Stimulated activated naive CD8-positive, alpha-beta T cell treated with anti-CD3 and anti-CD28 coated beads, Interleukin-15, Interleukin-2, amounts not matched to agents 100 U/mL and 50 U/mL, for 24 hours (primary cell): Measurements from ENCODE around the gene SKP2.
A peak's percentile ranks its signal among the peaks of the same experiment; 100 is the strongest.
"Not testable (repeated sequence)": the region's sequence is repeated elsewhere in the genome, so short reads cannot be mapped to it uniquely, and the experiment has no call there.

Experiments
- ATAC-seq: fragments of 150-1000 bp; cut with Tn5 transposase; one replicate; pipeline ENCODE4 v1.10.0; 2021
- DNase-seq: peaks from one replicate; pipeline ENCODE4 v3.0.0; 2021

Gene SKP2

DNA sequence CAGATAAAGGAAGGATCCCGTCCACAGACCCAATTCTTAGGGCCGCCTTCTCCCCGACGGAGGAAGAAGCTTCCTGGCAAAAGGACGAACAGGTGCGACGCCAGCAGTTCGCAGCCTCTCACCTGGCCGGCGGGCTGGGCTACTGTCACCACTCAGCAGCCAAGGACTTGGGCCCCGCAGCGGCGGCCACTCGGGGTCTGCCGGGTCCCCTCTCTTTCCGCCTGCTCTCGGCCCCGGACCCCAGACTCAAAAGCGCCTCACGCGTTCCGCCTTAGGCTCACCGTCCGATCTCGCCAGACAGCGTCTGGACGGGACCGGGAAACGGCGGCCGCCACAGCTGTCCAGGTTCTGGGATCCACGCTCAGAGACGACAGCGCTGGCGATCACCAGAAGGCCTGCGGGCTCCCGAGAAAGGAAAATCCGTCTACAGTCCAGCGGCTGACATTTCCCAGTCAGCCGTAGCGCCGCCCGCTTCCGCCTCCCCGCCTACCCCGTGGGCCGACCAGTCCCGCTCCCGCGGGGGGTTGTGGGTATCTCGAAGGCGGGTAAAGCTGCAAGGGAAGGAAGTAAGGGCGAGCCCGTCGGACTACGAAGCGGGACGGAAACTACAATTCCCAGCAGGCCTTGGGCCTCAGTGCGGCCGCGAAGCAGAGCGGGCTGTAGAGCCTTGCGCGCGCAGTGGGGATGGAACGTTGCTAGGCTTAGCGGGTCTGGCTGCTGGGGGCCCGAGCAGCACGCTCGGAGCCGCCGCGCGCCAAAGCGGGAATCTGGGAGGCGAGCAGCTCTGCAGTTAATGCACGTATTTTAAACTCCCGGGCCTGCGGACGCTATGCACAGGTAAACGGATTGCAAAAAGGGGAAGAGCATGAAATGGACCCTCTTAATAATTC lies at the start of gene SKP2, which contains the start of gene LMBRD2:
Gene SKP2 (plus strand): TSS at position 678 of the 890 bp plus-strand sequence. CDS start 152 bp downstream, at position 830.
Gene LMBRD2 (minus strand): TSS at position 454 of the 890 bp plus-strand sequence. CDS start 8,538 bp downstream, outside the sequence.
- ATAC-seq (peak; percentile 99), DNase-seq (peak; percentile 97)

DNA sequence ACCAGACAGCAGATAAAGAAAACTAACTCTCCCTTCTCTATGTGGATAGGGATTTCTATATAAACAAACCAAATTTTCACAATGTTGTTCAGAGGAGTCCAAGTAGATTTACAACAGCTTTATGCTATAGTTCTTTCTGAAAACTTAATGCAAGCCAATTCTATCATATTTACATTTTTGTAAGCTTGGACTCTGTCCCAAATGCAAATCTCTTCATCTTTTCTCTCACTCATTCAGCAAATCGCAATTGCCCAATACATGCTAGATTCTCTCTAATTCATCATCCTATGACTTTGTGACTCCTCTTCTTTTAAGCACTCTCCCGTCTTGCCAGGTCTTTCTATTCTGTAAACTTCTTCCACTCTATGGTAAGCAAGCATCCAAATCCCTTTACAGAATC lies 46.1 kb upstream of the SKP2 start:
- DNase-seq (no peak), ATAC-seq (no peak)

DNA sequence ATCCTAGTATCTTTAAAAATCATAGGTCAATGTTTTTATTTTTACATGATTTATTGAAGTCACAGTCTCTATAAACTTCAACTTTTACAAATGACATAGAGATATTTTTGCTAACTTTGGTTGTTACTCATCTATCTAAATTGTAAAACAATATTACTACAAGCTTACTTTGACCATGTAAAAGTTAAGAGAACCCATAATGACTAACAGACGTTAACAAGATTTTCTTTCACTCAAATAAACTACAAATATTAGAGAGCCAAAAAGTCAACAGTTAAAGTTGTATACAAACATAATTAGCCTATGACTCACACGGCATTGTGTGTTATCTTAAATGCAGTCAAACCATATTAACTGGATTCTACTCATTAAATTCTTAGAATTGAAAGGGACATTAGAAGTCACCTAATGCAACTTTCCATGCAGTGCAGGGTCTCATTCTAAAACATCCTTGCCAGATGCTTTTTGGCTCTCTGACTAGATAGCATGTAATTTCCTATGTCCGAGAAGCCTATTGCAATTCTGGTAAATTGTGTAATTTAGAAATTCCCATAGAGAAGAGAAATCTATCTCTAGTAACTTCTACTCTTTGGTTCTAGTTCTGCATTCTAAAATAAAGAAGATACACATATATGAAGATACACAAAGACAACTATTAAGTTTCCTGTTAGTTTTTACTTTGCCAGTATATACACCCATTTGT lies 43.0 kb upstream of the SKP2 start:
- ATAC-seq (no peak), DNase-seq (no peak)

DNA sequence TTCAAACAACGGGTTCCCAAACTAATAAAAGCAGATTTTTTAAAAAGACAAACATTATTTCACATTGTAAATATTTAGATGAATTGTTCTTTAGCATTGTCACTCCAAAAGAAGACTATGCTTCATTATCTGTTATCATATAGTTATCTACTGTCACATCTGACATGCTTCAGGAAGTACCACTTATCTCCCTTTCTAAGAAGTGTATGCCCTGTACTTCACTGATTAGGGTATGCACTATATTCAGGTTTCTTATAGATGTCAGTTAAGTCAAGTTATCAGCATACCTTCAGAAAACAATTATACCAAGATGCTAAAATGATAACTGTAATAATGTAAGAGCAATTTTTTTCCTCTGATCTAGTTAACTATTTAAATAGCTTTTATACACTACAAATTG lies 40.7 kb upstream of the SKP2 start:
- ATAC-seq (no peak), DNase-seq (no peak)

DNA sequence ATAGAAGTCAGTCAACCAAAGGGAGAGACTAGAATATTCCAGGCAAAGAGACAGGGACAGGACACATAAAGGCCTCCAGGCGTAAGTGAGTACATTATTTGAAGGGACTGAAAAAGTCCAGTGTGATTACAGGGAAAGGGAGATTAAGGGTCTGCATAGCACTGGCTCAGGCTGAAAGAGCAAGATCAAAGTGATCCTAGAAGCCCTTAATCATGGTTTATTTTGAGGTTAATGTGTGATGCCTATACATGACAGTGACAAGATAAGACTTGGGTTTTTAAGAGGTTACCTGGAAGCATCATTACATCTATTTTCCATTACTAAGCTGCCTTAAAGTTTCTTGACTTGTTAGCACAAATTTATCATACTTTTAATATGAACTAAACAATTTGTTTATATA lies 26.0 kb upstream of the SKP2 start:
- peak; percentile 86 for ATAC-seq
- no peak for DNase-seq

DNA sequence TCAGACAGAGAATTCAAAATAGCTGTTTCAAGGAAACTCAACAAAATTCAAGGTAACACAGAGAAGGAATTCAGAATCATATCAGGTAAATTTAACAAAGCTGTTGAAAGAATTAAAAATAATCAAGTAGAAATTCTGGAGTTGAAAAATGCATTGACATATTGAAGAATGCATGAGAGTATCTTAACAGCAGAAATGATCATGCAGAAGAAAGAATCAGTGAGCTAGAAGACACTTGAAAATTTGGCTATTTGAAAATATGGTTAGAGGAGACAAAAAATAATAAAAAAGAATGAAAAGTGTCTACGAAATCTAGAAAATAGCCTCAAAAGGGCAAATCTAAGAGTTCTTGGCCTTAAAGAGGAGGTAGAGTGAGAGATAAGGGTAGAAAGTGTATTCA lies 23.1 kb upstream of the SKP2 start:
- ATAC-seq (no peak), DNase-seq (no peak)

DNA sequence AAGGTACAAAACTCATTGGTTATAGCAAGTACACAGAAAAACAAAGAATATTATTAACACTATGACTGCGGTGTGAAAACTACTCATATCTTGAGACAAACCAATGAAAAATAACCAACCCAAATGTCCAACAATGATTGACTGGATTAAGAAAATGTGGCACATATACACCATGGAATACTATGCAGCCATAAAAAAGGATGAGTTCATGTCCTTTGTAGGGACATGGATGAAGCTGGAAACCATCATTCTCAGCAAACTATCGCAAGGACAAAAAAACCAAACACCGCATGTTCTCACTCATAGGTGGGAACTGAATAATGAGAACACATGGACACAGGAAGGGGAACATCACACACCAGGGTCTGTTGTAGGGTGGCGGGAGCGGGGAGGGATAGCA lies 22.2 kb upstream of the SKP2 start:
- not testable (repeated sequence) for DNase-seq, ATAC-seq

DNA sequence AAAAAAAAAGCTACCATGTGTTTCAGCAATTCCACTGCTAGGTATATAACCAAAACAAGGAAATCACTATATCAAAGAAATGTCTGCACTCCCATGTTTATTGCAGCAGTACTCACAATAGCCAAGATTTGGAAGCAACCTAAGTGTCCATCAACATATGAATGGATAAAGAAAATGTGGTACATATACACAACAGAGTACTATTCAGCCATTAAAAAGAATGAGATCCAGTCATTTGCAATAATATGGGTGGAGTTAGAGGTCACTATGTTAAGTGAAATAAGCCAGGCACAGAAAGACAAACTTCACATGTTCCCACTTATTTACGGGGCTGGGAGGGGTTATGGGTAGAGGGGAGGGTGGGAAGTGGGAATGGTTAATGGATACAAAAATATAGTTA lies 18.9 kb upstream of the SKP2 start:
- not testable (repeated sequence) for DNase-seq, ATAC-seq

DNA sequence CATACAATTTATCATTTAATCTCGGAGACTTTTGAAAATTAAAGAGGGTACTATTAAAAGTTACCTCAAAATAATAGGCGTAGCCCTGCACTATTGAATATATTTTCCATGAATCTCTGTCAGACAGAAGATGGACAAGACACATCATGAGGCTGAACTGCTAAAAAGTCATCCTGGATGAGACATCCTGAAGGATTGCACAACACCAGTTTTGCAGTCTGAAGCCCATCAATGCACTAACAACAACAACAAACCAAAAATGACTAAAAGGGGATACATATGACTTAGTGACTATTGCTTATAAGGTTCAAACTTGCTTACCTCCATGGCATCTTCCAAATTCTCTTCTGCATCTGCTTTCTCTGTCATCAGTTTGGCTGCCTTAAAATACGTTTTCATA lies 15.9 kb upstream of the SKP2 start:
- no peak for ATAC-seq
- DNase-seq: no peak

DNA sequence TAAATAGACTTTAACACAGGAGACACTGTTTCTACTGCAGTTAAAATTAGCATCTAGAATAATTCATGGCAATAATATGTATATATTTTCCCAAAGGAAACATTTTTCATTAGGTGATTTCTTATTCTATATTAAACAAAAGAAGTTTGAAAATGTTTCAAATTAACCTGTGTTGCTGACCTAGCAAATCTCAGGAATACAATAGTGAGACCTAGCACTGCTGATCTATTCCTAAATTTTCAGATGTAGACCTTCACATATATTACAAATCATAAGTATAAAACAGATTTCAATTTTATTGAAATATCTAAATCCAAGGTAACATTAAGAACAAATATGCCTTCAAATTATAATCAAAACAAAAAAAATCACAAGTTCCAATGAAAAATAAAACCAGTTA lies 15.3 kb upstream of the SKP2 start:
- ATAC-seq: no peak
- no peak for DNase-seq

DNA sequence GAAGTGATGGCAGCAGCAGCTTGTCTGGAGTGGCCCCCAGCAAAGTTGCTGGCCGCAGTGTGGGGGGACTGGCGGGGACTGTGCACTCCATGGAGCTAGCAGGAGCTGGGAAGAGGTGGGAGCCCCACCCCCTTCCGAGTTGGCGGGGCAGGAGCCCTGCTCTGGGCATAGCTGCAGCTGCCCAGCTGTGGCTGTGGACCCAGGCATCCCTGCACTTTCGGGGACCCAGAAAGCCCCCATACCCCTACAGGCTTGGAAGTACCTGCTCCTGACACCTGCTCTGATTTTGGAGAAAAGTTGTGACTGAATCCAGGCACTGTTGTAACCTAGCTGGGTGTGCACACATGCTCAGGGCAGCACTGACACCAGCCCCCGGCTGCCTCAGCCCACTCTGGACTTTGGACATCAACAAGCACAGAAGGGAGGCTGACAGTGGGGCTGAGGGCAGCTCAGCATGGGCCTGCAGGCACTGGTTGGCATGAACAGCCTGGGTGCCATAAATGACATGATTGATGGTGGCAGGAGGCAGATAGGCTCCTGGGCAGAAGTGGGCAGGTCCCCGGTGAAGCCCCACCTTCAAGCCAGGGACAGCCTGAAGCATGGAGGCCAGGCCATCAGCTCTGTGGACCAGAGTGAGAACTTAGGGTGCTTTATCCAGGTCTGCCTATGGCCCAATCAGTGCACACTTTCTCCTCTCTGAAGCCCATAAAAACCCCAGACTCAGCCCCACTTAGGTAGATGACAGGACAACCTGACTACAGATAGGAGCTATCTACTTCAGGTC lies 12.8 kb upstream of the SKP2 start:
- ATAC-seq (no peak), DNase-seq (no peak)

DNA sequence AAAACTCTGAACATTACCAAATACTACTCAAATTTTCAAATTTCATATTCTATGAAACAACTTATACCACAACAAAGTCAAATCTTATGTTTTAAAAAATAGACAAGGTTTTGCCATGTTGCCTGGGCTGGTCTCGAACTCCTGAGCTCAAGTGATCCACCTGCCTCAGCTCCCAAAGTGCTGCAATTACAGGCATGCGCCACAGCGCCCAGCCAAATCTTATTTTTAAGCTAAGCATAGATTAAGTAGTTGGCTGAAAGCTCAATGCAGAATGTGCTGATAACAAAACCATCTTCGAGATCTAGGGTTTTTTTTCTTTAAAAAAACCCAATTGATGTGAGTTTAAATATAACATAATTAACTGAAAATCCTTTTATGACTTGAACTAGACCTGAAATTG lies 6.6 kb upstream of the SKP2 start:
- no peak for ATAC-seq

DNA sequence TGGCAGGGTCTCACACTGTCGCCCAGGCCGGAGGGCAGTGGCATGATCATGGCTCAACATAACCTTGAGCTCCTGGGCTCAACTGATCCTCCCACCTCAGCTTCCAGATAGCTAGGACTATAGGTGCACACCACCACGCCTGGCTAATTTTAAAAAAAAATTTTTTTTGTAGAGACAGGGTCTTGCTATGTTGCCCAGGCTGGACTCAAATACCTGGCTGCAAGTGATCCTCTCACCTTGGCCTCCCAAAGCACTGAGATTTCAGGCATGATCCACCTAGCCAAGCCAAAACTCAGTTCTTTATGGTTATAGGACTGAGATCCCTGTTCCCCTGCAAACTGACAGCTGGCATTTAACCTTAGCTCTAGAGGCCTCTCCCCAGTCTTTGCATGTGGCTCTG lies 5.5 kb upstream of the SKP2 start:
- no peak for ATAC-seq
- no peak for DNase-seq

More for the DNA sequence above, 6.6 kb upstream of the SKP2 start:
- DNase-seq: no peak

DNA sequence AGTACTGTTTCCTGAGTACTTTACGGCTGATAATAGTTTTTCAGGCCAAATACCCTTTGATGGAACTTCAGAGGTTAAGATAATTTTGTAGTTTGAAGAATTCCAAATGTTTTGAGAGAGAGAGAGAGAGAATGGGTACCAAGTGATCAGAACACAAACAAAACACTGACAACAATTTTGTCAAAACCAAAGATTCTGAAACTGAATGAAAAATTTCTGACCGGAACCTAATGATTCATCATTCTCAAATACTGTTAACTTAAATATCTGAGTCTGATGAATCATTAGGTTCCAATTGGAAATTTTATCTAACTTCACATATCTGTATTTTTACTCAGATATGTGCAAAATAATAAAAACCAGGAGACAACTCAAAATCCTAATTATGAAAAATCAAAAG lies 4.2 kb upstream of the SKP2 start:
- DNase-seq (no peak), ATAC-seq (no peak)

DNA sequence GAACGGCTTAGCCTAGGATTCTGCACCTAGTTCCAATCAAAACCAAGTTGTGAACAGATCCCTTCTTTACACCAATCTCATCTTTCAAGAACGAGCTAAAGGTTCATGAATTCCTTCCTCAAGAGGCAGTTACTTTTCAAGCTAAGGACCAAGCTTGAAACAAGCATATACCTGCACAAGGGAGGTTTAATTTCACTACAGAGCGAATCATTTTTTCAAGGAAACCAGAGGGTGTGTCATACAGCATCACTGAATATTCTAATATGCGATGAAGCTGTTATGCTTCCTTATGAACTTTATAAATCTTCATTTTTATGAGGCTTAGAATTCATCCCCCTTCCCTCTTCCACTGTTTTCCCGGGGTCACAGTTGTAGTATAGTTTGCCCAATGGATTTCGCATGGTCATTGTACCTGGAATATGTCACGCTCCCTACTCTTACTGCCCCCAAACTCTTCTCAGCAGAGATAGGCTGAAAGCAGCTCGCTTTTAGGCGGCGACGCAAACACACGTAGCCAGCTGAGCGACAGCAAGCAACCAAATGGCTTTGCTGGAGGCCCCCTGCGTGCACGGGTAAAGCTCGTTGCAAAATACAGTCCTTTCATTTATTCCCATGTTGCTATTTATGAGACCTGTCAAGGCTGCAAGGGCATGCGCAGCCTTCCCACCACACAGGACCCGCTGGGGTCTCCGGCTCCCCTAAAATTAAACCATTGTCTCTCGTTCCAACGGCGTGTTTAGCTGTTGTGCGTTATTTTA lies 1.1 kb upstream of the SKP2 start:
- ATAC-seq (peak; percentile 24), DNase-seq (peak; percentile 65)

DNA sequence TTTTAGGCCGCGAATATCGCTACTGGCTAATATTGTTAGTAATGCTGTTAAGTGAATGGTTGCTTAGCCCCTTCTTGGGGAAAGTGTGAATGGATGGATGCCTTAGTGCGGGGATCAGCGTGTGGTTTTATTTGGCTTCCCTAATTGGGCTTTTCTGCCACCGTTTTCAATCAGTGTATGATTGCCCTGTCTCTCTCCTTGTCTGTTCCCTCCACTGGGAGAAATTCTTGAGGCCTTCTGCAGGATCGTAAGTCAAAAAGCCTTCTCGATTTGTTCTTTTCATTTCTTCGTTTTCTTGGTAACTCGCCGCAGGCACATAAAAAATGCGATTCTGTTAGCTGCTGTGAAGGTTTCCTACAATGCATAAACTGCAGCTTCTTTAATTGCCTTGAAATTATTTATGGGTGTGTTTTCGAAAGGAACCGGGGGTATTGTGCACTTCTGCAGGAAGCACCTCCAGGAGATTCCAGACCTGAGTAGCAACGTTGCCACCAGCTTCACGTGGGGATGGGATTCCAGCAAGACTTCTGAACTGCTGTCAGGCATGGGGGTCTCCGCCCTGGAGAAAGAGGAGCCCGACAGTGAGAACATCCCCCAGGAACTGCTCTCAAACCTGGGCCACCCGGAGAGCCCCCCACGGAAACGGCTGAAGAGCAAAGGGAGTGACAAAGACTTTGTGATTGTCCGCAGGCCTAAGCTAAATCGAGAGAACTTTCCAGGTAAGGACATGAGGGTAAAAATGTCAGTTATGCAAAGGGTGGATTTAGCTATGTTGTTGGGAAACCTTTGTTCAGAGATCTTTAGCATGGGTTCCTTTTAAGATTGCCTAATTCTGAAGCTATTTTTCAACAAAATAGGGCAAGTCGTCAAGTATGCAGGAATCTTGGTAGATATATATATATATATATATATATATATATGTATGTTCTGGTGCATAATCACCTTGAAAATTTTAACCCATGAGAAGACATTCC lies 700 bp downstream of the SKP2 start:
- ATAC-seq: no peak
- no peak for DNase-seq

DNA sequence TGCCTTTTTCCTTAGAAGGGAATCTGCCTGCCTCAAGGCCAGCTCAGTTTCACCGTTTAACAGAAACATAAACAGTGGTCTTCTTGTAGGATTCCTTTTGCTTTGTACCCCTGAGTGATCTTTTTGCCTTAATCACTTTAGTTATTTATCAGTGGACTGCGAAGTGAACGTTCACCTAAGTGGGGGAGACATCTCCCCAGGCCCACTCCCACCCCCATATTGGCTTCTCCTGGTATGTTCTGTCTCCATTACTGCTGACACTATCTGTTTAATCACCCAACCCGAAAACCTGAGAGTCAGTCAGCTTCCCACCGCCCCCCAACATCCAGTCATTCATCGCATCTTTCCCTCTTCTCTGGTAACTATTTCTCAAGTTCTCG lies 1.4 kb downstream of the SKP2 start:
- ATAC-seq (no peak), DNase-seq (no peak)

DNA sequence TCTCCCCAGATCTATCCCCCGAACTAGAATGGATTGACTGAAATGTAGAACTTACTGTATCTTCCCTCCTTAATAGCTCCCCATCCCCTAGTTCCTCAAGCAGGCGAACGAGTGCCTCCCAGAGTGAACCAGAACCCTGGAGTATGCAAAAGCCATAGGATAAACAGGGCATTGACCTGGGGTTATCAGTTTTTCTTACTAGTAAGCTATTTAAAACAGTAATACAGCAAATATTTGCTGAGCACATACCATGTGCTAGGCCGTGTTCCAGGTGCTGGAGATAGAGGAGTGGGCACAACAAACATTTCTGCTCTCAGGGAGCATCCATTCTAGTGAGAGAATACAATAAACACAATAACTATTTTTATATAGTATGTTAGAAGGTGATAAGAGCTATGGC lies 1.8 kb downstream of the SKP2 start:
- no peak for DNase-seq
- no peak for ATAC-seq

DNA sequence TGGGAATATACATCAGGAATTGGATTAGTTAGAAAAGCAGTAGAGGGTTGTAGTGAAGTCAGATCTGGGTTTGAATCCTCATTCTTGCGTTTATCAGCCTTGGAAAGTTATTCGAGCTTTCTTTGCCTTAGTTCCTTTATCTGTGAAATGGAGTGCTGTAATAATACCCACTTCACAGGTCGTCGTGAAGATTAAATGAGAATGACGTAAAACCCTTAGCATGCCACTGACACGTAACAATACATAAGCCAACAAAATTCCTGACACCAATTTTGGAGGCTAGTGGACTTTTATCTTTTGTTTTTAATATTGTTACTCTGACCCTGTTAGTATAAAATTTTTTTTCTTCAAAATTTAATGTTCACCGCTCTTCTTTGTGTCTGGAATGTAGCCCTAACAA lies 3.4 kb downstream of the SKP2 start:
- DNase-seq: no peak
- ATAC-seq: no peak

DNA sequence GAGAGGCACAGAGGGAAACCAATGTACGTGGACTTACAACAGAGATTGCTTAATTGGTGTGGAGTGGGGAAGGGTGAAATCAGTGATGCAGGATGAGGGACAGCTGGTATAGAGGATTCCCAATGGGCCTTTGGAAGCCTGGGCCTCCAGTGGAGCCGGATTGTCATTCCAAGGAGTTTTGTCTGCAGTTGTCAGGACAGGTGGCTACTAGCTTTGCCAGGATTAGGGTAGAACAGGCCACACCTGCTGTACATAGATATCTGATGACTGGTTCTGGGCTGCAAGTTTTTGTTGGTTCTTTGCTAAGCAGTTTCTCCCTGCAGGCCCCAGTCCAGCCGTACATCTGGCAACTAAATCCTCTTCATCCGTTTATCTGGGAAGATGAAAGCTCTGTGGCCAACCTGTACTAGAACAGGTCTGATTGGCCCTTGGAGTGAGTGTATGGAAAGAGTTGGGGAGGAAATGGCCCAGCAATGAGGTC lies 4.2 kb downstream of the SKP2 start:
- DNase-seq (no peak), ATAC-seq (no peak)

DNA sequence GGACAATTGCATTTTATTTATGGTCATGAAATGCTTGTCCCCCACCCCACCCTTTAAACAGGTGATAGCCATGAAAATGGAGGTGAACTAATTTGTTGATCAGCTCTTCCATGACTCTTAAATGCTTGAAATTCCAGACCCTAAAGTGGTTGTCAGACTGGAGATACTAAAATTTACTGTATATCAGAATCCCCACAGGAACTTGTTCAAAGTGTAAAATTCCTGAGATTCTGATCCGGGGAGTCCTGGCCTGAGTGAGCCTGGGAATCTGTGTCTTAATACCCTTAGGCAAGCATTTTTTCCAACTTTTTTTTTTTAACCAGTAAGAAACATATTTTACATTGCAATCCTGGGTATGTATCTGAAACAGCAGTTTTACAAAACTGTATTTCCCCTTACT lies 4.7 kb downstream of the SKP2 start:
- DNase-seq: no peak
- ATAC-seq: no peak
